GM12873 (cell line): ENCODE results near the gene CPNE6.

Experiments used
- TF ChIP-seq, protein P1 (sequence below): IDR thresholded peaks from 2 replicates; pipeline ENCODE4 v1.5.1; 2012; ENCODE audit warnings: low read depth, mild to moderate bottlenecking, moderate library complexity, low read length, control low read depth; ENCODE audit not compliant: insufficient read depth; ENCODE audit errors: missing control alignments

Gene CPNE6

DNA sequence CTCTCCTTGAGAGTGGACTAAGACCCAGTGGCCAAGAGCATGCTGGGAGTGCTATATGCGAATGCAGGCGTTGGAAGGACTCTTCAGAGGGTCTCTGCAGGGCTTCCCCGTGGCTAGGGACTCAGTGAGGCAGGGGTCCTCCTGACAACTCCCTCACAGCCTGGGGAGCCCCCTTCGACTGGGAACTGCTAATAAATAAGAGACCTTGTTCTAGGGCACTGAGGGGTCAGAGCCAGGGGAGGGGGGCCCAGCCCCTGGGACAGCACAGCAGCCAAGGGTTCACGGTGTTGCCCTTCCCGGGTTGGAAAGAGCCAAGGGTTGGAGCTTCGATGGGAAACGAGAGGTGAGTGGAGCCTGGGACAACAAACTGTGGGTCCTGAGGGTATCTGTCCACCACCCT lies 6.0 kb upstream of the CPNE6 start:
- TF ChIP-seq, protein P1, sequence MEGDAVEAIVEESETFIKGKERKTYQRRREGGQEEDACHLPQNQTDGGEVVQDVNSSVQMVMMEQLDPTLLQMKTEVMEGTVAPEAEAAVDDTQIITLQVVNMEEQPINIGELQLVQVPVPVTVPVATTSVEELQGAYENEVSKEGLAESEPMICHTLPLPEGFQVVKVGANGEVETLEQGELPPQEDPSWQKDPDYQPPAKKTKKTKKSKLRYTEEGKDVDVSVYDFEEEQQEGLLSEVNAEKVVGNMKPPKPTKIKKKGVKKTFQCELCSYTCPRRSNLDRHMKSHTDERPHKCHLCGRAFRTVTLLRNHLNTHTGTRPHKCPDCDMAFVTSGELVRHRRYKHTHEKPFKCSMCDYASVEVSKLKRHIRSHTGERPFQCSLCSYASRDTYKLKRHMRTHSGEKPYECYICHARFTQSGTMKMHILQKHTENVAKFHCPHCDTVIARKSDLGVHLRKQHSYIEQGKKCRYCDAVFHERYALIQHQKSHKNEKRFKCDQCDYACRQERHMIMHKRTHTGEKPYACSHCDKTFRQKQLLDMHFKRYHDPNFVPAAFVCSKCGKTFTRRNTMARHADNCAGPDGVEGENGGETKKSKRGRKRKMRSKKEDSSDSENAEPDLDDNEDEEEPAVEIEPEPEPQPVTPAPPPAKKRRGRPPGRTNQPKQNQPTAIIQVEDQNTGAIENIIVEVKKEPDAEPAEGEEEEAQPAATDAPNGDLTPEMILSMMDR, result no peak

DNA sequence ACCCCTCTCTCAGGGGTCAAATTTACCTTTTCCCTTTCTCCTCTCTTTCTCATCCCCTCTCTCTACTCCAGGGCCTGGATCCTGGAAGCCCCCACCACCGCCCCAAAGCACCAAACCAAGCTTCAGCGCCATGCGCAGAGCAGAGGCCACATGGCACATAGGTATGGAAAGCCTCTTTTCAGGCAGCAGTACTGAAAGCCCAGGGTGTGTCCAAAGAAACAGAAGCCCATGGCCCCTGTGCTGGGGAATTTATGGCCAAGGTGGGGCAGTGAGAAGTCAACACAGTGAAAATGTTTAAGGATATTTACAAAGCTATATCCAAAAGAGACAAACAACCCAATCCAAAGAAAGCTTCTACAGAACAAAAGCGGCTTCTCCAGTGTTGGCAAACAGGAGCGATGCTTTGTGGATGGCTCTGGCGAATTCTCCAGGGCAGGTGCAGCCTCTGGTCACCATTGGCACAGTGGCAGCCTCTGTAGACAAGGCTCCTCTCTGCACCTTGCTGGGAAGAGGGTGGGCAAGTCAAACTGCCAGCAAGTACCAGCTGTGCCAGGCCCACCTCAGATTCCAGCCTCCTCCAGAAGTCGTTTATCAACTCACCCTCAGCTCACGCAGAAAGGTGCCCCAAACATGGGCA lies 4.7 kb upstream of the CPNE6 start:
- TF ChIP-seq, protein P1, result no peak

DNA sequence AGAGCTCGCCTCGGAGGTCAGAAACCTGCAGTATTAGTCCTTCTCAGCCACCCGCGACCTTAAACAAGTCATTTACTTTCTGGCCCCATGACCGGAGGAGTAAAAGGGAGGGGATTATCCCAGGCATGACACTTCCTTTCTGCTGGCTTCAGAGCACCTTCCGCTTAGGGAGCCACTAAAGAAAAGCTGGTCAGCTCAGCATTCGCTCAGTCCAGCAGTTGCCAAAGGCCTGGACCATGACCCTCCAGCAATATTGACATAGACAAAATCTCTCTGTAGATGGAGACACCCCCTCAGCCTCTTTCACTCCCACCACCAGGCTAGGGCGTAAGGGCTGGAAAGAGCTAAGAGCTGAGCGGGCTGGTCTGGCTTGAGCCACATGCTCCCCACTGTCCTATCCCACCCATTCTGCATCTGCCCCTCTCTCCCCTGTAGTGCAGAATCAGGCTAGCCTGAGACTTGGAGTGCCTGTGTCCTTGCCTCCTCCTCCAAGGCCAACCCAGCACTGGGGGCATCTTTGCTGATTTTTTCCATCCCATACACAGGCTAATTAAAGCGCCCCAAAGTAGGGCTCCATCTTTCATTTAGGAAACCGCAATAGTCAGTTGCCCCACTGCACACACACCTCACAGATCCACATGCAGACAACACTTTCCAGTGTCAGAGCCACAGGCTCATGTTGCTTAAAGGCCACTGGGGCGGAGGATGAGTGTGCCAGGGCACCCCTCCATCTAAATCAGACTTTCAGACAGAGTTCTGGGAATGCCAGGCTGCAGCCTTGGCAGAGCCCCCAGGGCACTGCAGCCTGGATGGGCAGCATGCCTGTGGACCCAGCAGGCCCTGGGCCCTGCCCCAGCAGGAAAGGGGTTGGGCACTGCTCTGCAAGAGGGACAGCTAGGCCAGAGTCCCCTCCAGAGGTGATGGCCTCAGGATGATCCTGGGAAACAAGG lies 4.0 kb upstream of the CPNE6 start:
- TF ChIP-seq, protein P1, result no peak

DNA sequence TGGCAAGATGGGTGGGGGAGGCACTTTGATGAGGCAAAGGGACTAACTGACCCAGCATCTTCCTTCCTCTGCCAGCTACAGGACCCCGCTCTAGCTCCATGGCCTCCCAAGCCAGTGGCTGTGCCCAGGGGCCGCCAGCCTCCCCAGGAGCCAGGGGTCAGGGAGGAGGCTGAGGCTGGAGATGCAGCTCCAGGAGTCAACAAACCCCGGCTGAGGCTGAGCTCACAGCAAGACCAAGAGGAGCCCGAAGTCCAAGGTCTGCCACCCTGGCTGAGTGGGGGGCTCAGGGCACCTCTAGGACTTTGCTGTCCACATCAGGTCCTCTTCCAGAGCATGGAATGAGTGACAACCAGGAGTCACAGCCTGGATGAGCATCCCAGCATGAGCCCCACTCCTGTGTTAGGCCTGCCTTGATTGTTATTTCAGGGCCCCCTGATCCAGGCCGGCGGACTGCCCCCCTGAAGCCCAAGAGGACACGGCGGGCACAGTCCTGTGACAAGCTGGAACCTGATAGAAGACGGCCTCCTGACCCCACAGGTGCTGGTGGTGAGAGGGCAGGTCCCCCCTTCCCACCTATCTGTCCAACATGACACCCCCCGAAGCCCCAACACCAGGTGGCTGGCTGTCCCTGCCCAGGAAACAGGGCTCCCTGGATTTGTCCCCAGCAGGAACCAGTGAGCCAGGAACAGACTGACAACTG lies 2.5 kb upstream of the CPNE6 start:
- TF ChIP-seq, protein P1, result no peak

DNA sequence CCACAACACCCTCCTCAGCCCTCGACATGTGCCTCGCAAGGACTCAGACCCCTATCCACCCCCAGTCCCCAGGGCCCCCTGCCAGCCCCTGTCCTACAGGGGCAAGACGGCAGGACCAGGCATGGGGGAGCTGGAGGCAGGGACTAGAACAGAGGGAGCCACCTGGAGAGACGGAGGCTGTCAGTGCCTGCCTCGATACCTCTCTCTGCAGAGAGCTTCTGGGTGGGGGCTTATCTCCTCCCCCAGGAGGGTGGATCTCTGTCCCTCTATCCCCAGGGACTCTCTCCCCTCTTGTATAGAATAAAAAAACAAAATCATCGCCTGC lies 2.0 kb upstream of the CPNE6 start:
- TF ChIP-seq, protein P1, result no peak

DNA sequence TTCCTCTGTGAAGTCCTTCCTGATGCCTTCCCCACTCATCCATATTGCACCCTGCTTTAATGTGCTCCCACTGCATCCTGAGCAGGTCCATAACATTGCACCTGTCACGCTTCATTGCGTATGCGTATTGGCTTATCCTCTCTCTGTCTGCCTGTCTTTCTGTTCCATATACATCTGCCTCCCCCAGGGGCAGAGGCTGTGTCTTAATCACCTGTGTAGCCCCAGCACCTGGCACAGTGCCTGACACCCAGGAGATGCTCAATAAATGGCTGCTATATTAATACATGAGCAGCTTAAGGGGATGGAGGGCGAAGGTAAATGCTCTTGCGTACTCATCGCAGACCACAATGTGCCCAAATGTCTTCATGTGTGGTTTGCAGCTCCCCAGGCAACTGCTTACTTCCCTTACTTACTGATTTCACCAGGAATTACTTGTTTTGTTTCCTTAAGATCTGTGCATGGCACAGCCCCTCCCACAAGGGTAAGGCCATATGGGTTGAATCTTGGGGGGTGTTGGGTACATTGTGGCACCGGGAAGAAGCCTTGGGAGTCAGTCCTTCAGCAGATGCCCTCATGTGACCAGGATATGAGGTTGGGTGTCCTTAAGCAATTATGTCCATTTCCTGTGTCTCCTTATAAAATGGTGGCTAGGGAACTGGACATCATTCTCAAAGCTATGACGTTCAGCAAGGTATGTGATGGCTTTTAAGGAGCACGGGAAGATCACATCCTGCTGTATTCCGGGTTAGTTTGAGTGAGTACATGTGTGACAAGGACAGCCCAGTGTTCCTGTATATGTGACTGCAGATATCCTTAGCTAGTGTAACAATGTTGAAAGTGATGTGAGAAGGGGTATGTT lies 848 bp upstream of the CPNE6 start:
- TF ChIP-seq, protein P1, result no peak
